Activated T-cell treated with anti-CD3 and anti-CD28 coated beads, Interleukin-2, amount 50 U/mL, for 48 hours (primary cell): Measurements from ENCODE around the gene WNT11.

ENCODE experiments used
- DNase-seq, 2 experiments: peaks; one replicate each; pipeline ENCODE4 v3.0.0-alpha.2; 2020

Gene WNT11

DNA sequence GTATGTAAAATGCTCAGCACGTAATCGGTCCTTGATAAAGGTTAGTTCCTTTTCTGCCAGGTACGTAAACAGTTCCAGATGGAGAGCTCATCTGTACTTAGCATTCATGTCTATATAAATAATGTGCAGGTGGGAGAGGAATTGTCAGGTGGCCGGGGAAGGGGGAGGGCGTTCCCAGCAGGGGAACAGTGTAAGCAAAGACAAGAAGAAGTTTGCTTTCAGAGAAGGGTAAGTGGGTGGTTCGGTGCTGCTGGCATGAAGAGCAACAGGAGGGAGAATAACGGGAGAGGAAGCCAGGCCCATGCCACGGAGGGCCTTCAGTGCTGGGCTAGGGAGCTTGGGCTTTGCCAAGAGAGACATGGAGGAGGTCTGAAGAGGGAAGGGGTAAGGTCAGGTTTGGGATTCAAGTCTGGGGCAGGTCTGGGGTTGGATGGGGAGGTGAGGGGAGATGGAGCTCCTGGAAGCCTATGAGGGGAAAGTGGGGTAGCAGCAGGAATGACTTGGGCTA, 11.4 kb upstream of the WNT11 start:
- DNase-seq: no peak

DNA sequence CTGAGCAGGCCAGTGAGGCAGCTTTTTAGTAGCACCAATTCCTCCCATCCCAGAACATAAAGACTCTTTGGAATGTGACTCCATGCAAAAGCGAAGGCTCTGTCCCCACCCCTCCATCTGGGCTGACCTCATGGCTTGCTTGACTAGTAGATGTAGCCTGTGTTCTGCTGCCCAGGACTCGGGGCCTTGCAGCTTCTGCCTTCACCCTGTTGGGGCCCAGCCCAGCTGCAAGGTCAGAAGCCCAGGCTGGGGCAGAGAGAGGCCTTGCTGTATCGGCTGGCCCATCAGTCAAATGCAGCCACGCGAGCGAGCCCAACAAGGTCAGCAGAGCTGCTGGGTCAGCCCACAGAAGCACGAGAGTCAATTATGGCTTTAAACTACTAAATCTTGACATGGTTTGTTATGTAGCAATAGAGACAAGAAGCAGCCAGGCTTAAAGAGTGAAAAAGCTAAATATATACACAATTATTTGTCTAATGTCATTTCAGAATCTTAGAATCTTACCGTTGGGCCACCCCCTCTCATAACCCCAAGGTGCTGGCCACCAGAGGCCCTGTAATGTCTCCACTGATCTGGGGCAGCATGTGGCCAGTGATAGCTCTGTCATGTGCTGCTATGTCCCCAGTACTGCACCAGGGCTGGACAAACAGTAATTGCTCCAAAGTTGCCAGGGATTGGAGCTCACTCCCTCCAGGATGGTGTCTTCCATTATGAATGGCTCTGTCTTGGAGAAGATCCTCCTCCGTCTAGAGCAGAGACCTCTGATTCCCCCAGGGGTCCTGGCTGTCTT, 10.4 kb upstream of the WNT11 start:
- no peak for DNase-seq

DNA sequence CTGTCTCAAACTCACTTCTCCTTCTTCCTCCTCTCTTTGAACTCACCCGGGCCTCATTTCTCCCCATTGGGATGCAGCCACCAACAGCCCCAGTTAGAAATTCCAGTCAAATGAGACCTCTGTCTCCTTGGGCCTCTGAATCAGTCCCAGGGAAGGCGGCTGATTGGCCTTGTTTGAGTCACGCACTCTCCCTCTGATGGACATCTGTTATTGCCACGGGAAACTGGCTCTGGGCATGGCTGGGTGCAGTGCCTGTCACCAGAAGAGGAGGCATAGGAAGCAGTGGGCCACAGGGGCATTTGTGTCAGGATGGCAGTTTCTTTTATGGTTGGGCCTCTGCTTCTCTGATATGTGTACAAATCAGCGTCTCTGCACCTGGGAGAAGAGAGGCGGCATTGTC, 9.6 kb upstream of the WNT11 start:
- no peak for DNase-seq

DNA sequence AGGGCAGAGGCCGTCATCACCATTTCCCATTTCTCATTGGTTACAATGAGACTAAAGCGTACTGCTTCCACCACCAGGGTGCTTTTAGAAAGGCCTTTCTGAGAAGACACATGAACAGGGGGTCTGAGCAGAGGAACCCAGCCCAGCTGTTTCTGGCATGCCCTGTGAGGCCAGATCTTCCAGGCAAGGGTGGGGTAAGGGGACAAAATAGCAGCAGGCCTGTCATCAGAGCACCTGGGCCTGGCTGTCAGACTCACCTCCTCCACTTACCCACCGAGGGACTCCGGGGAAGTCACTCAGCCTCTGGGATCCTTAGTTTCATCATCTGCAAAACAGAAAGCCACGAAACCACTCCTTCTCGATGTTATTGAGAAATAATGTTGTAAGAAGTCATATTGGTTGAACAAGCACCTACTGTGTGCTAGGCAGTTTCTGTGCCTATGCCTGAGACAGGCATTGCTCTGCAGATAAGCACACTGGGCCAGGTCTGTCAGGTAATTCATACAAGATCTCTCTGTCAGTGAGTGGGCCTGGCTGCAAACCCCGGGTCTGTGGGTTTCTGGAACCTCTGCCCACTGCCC, 8.8 kb upstream of the WNT11 start:
- no peak for DNase-seq

DNA sequence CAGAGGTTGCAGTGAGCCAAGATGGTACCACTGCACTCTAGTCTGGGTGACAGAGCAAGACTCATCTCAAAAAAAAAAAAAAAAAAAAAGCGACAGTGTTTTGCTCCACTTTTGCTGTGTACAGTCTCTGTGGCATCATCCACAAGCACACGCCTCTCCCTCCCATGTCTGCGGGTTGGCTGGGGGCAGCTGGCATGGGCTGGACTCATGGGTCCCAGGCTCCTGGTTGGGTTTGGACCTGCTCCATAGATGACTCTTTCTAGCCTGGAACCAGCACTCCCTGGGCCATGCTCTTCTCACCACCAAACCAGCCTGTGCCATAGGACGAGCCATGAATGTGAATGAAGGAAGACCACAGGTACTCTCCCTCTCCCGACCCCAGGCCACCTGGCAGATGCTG, 7.9 kb upstream of the WNT11 start:
- DNase-seq: no peak

DNA sequence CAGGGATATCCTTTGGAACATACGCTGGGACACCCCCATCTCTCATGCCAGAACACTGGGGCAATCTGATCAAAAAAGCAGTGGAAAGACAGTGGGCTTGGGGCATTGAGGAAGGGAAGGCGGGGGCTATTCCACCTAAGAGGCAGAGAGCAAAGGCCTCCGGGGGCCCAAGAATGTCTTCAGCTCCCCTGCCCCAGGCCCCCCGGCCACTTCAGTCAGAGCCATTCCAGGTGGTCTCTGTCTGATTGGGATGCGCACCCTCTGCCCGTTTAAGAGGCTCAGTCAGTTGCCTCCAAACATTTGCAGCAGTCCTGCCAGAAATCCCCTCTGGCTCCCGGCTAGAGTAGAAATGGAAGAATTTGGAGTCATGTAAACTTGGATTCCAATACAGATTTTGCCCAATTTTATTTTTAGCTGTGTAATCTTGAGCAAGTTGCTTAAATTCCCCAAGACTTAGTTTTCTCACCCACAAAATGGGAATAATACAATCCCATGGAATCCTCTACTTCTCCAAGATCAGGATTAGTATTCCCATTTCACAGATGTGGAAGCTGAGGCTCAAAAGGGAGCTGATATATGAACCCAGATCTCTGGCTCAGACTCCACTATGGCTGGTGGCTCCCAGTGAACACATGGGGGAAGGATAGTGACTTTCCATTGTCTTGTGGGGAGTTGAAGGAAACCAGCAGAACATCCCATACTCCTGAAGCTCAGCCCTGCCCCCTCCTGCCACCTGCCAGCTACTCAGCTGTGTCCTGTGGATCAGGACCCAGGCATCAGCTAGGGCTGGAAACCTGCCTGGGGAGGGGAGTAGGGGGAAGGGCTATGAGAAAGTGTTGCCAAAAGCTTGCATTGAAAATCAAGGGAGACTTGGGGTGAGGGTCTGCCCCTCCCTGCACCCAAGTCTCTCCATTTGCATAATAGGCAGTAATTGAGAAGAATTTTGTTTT, 6.1 kb upstream of the WNT11 start:
- DNase-seq: no peak

DNA sequence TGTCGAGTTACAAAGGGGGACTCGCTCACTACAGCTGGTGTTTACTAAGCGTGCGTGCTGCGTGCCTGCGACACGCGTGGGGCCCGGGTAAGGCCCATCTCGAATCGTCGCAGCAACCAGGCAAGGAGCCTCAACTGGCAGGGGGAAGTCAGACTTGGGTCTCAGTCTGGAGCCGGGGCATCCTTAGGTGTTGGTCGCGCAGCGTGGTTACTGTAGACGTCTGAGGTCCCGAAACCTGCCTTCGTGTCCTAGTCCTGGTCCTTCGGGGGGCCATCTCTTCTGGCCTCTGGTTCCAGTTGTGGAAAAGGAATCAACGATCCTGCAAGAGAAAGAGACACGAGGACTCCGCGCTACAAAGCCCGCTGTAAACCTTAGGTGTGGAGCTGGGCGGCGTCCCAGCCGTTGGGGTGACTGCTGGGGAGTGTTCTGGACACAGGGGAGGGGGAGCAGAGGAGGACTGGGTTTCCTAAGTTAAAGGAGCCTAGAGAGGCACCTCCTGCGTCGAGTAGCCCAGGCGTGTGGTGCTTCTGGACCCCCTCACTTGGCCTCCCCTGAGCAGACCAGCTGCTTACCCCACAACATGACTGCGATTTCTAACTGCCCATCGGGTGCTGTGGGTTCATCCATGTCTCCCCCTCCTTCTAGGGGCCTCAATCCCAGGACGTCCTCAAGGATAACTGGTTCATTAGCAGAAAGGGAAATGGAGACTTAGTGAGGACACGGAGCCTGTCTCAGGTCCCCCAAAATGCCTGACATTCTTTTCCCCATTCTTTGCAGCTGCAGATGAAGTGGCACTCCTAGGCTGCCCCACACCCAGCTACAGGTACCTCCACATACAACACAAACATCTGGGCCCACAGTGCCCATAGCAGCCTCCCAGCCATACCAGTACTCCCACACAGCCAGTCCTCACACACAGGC, 4.9 kb upstream of the WNT11 start:
- DNase-seq: no peak

DNA sequence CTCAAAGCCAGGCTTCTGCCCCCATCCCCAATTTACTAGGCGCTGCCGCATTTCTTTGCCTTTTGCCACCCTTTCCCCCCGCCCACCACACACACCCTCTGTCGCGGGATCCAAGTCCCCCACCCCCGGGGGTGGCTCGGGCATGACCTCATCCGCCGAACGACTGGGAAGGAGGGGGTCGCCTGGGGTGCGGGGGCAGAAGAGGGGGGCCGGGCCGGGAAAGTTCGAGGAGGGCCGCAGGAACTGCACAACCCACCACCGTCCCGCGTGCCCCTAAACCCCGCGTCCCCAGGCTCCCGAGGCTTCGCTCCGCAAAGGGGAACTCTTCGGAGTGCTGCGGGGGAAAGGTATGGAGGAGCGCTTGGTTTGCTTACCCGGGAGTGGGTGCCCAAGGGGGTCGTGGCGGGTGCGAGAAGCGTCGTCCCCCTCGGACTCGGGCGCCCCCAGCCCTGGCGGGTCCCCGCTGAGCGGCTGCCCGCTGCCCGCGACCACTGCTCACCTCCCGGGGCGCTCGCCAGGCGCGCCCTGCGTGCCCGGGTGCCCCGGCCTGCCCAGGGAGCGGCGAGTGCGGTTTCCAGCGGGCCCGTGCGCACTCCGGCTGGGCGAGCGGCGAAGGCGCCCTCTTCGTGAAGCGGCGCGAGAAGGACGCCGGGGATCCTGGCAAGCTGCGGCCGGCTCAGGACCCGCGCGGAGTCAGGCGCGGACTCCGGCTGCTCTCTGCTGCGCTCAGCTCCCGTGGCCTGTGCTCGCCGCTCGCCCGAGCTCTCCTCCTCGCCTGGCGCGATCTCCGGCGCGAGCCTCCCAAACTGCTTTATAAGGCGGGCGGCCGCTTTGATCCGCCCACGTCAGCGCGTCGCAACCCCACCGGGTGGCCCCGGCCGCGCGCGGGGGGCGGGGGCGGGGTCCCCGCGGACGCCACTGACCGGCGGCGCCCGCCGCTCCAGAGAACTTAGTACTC, 4.0 kb upstream of the WNT11 start:
- DNase-seq: peak in 1 of 2 experiments; percentile 57

DNA sequence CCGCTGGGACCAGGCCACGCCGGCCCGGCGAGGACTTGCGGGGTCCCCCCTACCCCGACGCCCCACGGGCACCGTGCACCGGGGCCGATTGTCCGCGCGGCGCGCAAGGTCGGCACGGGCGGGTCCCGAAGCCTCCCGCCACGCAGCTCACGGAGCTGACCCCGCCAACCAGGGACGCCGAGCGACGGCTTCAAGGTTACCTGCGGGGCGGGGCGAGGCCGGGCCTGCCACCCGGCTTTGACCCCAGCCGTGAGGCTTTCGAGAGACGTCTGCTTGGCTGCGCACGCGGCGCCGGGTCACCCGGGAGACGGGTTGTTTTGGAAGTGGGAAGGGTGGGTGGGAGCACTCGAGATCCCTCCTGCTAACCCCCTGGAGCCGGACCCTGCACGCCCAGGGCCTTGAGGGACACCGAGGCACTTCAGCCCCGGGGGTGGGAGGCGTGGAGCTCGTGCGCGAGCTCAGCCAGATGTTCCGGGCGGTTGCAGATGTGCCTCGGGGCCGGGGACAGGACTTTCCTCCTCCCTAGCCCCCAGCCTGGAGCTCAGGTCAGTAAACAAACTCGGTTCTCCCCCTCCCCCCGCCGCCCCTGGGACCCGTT, 3.2 kb upstream of the WNT11 start:
- DNase-seq: peak; percentile 45 to 61

DNA sequence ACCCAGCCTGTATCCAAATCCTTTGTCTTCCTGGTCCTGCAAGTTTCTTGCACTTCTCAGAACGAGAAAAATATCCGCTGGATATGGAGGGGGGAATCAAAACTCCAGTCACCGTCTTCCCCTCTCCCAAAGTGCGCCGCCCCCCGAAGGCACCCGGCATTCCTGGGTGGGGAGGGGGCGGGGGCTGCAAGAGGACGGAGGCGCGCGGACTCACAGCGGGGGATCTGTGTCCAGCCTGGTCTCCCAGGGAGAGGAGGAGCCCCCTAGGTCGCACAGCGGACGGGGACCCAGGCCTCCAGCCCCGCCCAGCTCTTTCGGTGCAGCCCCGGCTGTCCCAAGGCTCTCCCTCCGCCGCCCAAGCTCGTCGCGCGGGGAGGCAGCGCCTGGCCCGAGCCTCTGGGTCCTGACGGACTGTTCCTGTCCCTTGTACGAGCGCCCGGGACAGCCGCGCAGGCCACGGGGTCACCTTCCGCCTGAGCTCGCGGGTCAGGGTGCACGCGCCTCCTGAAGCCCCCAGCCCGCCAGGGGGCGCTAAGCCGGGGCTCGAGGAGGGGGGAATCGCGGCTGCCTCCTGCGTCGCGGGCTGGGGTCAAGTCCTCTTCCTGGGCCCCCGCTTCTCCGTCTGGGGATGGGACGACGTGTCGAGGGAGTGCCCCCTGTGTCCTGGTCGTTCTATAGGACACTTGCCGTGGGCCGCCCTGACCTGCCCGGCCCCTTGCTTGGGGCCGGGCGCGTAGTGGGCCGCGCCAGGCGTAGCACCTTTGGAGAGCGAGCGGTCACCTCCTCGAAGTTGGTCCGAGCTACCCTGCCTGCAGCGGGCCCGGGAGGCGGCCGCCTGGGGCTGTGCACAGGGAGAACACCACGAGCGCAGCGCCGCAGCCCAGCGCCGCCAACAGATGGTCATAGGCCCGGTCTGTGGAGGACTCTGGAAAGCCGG, 2.4 kb upstream of the WNT11 start:
- DNase-seq: peak; percentile 86 to 87

DNA sequence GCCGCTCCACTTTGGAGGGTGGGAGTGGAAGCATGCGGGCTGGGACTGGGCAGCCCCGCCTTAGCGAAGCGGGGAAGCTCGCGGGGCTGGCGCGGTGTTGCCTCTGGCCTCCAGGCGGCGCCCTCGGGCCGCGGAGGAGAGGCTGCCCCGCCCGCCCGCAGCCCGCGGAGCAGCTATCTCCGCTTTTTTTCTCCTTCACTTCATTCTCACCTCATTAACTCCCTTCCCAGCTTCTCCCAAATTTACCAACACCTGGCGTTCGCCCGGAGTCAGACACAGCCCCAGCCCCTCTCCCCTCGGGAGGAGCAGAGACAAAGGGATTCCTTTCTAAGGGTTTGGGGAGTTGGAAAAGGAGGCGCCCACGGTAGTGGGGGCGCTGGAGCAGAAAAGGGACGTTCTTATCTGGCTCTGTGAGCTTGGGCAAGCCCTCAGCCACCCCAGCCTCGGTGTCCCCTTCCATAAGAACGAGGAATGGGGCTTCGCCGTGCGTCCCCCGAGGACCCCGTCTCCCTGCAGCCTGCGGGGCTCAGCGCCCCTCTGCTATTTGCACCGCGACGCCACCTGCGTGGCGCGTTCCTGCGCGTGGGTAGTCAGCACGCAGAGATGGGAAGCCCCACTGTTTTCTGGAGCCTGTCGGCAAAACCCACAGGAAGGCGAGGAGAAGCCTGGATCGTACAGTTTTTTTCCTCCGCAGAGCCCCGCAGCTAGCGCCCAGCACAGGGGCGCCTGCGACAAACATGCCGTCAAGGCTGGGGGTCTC, 1.5 kb upstream of the WNT11 start:
- peak; percentile 85 to 88 for DNase-seq

DNA sequence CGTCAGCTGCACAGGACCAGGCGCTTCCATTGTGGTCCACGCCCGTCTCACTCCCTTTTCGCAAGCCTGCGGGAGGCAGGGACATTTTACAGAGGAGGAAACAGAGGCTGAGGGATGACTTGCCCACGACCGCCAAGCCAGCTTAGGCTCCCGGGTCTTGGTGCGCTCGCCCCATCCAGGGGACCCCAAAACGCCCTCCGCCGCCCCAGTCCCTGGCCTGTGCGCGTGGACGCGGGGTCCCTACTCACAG, 300 bp downstream of the WNT11 start:
- DNase-seq: peak in 1 of 2 experiments; percentile 21

DNA sequence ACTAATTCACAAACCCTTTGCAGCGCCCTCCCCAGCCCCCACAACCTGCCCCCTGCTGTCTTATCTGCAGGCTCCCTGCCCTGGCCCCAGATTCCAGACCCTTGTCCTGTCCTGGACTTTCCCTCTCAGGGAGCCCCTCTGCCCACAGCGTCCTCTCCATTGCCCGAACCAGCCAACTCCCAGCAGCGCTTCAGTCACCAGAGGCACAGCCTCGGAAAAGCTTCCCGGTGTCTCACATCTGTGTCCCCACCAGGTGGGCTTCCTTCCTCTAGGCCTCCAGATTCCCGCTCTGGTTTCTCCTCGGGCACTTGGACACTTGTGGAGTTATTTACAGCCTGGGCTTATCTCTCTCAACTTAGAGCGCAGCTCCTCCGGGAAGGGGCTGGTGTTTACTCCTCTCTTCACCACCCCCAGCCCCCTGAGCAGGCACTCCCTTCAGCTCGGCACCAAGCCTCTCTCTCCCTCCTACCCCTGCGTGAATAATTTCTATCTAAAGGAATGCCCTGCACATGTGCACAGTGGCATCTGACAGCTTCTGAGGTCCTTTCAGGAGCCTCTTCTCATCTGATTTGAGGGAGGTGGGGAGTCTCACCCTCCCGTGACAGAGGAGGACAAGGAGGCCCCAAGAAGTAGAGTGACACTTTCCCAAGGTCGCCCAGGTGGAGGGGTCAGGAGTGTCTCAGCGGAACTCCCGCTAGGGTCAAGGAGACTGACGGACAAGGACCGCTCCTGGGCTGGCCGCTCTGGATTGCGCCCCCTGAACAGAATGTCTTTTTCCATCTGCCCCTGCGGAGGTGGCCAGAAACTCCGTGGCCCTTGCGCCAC, 838 bp downstream of the WNT11 start:
- no peak for DNase-seq

DNA sequence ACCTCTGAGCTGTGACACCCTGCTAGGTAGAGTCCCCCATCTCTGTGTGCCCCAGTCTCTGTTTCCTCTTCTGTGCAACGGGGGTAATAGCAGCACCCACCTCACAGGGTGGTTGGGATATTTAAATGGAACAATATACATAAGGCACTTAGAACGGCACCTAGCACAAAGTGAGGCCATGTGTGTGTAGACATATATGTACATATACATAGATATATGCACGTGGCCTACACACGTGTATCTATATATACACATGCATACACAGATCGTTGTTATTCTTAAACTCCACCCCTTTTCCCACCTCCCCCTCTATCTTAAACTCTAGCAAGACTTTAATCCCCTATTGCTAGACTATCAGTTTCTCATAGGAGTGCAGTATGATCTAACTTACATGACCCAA, 2.4 kb downstream of the WNT11 start:
- no peak for DNase-seq

DNA sequence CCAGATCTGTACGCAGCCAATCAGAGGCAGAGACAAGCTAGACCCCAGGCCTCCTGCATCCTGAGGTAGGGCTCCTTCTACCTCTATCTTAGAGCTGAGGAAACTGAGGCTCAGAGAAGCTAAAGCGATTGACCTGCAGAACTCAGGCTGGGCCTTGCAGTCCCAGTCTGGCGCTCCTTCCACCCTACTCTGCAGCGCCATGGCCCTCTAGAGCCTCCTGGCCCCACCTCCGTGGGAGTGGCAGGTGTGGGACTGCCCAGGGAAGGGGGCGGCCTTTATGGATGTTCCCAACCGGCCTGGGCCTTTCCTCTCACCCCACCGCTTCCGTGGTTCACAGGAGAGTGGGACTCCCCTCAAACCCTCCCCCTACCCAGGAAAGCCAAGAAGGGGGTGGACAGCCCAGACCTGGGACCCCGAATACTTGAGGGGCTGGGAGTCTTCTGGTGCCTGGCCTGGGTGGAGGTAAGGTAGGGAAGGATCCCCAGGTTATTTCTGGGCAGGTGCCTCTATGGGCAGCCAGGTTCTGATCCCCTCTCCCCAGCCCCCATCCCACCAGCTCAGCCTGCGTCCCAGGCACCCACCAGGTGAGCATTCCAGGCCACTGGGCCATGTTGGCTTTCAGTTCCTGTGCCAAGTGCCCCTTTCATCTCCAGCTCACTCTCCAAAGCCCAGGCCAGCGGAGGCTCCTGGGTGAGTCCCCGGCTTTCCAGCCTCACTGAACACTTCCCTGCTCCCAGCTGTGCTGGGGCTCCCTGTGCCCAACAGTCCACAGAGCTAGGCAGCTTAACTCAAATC, 3.0 kb downstream of the WNT11 start:
- no peak for DNase-seq

DNA sequence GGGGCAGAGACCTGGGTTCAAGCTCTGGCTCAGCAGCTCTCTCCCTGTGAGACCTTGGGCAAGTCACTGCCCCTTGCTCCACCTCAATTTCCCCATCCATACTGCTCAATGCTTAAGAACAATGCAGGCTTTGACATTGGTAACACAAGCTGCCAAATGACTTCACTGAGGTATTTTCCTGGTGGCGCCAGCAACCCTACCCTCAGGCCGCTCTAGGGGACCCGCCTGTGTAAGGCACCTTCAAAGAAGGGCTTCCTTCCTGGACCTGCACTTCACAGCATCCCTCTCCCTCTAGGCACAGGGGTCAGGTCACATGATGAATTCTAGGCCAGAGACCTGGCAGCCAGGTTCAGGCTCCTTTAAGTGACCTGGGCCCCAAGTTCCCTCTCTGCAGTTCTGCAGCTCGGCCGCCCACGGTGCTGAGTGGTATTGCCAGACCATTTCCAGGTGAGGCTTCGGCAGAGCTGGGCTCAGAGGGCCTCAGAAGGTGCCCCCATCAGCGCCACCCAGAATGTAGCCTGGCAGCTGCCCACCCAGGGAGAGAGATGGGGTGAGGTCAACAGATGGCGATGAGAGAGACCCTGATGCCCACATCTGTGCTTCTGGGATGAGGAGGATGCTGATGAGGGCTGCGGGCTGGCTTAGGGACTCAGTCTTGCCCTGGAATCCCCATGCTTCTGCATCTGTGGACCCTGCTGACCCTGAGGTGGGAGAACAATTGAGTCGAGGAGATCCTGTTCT, 4.5 kb downstream of the WNT11 start:
- DNase-seq: no peak
